SU-DHL-6 (cell line): ENCODE data around the gene CREBBP.

Experiments used
- EZH2phosphoT487 ChIP-seq: fragments of 200-600 bp; sonication (generic), shearing (Covaris generic); conservative IDR thresholded peaks from 2 replicates; pipeline ENCODE4 v1.6.1; 2018; ENCODE audit warnings: mild to moderate bottlenecking, antibody characterized with exemption, low read length, moderate library complexity, mixed read lengths
- TF ChIP-seq, protein P1 (sequence below): fragments of 200-600 bp; sonication (generic); IDR thresholded peaks from one replicate; pipeline ENCODE4 v1.5.1; 2017; ENCODE audit warnings: antibody characterized with exemption, mild to moderate bottlenecking, low read length, moderate library complexity; ENCODE audit not compliant: insufficient read depth, poor library complexity, severe bottlenecking

GRCh38 chr16:3690980-3691720, 189.4 kb downstream of the CREBBP start:
- TF ChIP-seq, protein P1, sequence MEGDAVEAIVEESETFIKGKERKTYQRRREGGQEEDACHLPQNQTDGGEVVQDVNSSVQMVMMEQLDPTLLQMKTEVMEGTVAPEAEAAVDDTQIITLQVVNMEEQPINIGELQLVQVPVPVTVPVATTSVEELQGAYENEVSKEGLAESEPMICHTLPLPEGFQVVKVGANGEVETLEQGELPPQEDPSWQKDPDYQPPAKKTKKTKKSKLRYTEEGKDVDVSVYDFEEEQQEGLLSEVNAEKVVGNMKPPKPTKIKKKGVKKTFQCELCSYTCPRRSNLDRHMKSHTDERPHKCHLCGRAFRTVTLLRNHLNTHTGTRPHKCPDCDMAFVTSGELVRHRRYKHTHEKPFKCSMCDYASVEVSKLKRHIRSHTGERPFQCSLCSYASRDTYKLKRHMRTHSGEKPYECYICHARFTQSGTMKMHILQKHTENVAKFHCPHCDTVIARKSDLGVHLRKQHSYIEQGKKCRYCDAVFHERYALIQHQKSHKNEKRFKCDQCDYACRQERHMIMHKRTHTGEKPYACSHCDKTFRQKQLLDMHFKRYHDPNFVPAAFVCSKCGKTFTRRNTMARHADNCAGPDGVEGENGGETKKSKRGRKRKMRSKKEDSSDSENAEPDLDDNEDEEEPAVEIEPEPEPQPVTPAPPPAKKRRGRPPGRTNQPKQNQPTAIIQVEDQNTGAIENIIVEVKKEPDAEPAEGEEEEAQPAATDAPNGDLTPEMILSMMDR, result no peak
- TF ChIP-seq EZH2phosphoT487, result no peak
